Lower leg skin (tissue), 3 donors: Measurements from ENCODE around the gene SPOCK1.

Experiments
- POLR2A ChIP-seq, 2 donors: fragments of 450-650 bp; IDR thresholded peaks; one replicate each; pipeline ENCODE4 v1.6.1; 2016 to 2017; ENCODE audit warnings: antibody characterized with exemption in 2 of 2, mild to moderate bottlenecking in 1 of 2, moderate library complexity in 1 of 2
- TF ChIP-seq, protein P1 (sequence below), 3 donors: fragments of 450-650 bp; IDR thresholded peaks; one replicate each; pipeline ENCODE4 v1.5.1; 2016; ENCODE audit warnings: antibody characterized with exemption in 3 of 3, mild to moderate bottlenecking in 3 of 3, moderate library complexity in 2 of 3

GRCh38 chr5:137024044-137024443 lies 475.1 kb downstream of the SPOCK1 start:
- TF ChIP-seq POLR2A (IDR thresholded peaks at IDR 0.05), result no peak
- TF ChIP-seq, protein P1, sequence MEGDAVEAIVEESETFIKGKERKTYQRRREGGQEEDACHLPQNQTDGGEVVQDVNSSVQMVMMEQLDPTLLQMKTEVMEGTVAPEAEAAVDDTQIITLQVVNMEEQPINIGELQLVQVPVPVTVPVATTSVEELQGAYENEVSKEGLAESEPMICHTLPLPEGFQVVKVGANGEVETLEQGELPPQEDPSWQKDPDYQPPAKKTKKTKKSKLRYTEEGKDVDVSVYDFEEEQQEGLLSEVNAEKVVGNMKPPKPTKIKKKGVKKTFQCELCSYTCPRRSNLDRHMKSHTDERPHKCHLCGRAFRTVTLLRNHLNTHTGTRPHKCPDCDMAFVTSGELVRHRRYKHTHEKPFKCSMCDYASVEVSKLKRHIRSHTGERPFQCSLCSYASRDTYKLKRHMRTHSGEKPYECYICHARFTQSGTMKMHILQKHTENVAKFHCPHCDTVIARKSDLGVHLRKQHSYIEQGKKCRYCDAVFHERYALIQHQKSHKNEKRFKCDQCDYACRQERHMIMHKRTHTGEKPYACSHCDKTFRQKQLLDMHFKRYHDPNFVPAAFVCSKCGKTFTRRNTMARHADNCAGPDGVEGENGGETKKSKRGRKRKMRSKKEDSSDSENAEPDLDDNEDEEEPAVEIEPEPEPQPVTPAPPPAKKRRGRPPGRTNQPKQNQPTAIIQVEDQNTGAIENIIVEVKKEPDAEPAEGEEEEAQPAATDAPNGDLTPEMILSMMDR (IDR thresholded peaks at IDR 0.05), result no peak
